ENCODE data around the gene TTC3. TPM values are rescaled to one million over a fixed set of nuclear protein-coding genes. Genes with fewer than 3 reads are reported as not detected.

TTC3 gene
- total and polyA plus RNA-seq, 10 of the 15 experiments (the other 5 are each of a cell fraction or from before 2014, with no cell fraction given) = 23.1 to 94.9 (median 72.7) TPM

DNA sequence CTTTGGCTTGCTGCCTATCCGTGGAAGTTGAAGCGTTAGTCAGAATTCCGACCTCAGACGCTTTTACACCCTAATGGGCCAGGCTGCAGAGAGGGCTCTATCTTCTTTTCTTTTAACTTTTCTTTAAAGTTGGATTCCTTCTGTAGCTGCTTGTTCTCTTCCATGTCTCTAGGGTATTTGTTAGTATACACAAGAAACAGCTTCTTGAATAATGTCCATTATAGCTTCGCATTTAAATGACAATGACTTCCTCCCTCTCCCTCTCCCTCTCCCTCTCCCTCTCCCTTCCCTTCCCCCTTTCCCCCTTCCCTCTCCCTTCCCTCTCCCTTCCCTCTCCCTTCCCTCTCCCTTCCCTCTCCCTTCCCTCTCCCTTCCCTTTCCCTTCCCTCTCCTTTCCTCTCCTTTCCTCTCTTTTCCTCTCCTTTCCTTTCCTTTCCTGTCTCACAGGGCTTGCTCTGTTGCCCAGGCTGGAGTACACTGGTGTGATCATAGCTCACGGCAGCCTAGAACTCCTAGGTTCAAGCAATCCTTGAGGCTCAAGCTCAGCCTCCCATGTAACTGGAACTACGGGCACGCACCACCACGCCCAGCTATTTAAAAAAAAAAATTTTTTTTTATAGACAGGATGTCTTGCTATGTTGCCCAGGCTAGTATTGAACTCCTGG, 33.5 kb upstream of the TTC3 start:
- no peak for DNase-seq (ENCODE audit: low read depth, low spot score)
- Histone ChIP-seq H3K79me2 (ENCODE audit: control insufficient read depth, insufficient read depth, low read length) (no peaks in the 10 kb centered on the region), H3K9ac (ENCODE audit: control insufficient read depth, insufficient read depth, low read length) (no peak overlapping the region), H3K27me3 (replicated peaks in 1 of 2; ENCODE audit: control insufficient read depth in 2 of 2, insufficient read depth in 2 of 2, low read length in 1 of 2) (no peaks in the 10 kb centered on the region), H4K20me1 (ENCODE audit: control insufficient read depth, insufficient read depth) (no peaks in the 10 kb centered on the region), H3K4me3 (no peak overlapping the region), H3K27ac (ENCODE audit: control insufficient read depth, insufficient read depth) (no peak overlapping the region), H3K9me3 (replicated peaks; ENCODE audit: control insufficient read depth, insufficient read depth, low read length) (no peaks in the 10 kb centered on the region), H3K4me2 (ENCODE audit: control insufficient read depth, insufficient read depth) (no peak overlapping the region), H3K4me1 (ENCODE audit: control insufficient read depth, insufficient read depth, low read length) (no peaks in the 10 kb centered on the region), H3K36me3 (ENCODE audit: control insufficient read depth in 2 of 2, insufficient read depth in 2 of 2, low read length in 1 of 2) (no peaks in the 10 kb centered on the region), H2AFZ (ENCODE audit: control insufficient read depth, low read depth, low read length) (no peak overlapping the region)
- no peak for ATAC-seq
- ChIA-PET CTCF (interaction anchor here (0.9 kb wide), 1 partner anchor 30 kb away, joined by 4 read pairs; no protein-coding TSS in a partner anchor), POLR2A (interaction anchor here (0.7 kb wide), 1 partner anchor 13 kb away, joined by 4 read pairs; no protein-coding TSS in a partner anchor), SMC1A (ENCODE audit: uncharacterized antibody, unreplicated experiment) (no interaction called here), RAD21 (ENCODE audit: unreplicated experiment) (no interaction called here)
- in situ Hi-C loops (cut with MboI) = no loop called here
- TF ChIP-seq, protein P1, sequence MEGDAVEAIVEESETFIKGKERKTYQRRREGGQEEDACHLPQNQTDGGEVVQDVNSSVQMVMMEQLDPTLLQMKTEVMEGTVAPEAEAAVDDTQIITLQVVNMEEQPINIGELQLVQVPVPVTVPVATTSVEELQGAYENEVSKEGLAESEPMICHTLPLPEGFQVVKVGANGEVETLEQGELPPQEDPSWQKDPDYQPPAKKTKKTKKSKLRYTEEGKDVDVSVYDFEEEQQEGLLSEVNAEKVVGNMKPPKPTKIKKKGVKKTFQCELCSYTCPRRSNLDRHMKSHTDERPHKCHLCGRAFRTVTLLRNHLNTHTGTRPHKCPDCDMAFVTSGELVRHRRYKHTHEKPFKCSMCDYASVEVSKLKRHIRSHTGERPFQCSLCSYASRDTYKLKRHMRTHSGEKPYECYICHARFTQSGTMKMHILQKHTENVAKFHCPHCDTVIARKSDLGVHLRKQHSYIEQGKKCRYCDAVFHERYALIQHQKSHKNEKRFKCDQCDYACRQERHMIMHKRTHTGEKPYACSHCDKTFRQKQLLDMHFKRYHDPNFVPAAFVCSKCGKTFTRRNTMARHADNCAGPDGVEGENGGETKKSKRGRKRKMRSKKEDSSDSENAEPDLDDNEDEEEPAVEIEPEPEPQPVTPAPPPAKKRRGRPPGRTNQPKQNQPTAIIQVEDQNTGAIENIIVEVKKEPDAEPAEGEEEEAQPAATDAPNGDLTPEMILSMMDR (IDR thresholded peaks at IDR 0.05 in 2 of 3, conservative IDR thresholded peaks at IDR 0.05 in 1 of 3; ENCODE audit: control insufficient read depth in 2 of 3, extremely low read depth in 1 of 3, insufficient read depth in 1 of 3, low read depth in 3 of 3, low read length in 3 of 3) = no peak
- TF ChIP-seq, protein P2, sequence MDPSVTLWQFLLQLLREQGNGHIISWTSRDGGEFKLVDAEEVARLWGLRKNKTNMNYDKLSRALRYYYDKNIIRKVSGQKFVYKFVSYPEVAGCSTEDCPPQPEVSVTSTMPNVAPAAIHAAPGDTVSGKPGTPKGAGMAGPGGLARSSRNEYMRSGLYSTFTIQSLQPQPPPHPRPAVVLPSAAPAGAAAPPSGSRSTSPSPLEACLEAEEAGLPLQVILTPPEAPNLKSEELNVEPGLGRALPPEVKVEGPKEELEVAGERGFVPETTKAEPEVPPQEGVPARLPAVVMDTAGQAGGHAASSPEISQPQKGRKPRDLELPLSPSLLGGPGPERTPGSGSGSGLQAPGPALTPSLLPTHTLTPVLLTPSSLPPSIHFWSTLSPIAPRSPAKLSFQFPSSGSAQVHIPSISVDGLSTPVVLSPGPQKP (IDR thresholded peaks at IDR 0.05; ENCODE audit: low read depth, low read length) = no peak
- TF ChIP-seq SPI1 (IDR thresholded peaks at IDR 0.05; ENCODE audit: borderline replicate concordance, insufficient read depth, low read depth, low read length) = no peak
- TF ChIP-seq CREB1 (IDR thresholded peaks at IDR 0.05; ENCODE audit: low read depth) = no peak
- TF ChIP-seq HDGF (IDR thresholded peaks at IDR 0.05) = no peak
- TF ChIP-seq, protein P3, sequence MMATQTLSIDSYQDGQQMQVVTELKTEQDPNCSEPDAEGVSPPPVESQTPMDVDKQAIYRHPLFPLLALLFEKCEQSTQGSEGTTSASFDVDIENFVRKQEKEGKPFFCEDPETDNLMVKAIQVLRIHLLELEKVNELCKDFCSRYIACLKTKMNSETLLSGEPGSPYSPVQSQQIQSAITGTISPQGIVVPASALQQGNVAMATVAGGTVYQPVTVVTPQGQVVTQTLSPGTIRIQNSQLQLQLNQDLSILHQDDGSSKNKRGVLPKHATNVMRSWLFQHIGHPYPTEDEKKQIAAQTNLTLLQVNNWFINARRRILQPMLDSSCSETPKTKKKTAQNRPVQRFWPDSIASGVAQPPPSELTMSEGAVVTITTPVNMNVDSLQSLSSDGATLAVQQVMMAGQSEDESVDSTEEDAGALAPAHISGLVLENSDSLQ (IDR thresholded peaks at IDR 0.05) = no peak
- no peak for TF ChIP-seq ZZZ3 (IDR thresholded peaks at IDR 0.05; ENCODE audit: control insufficient read depth, insufficient read length, low read depth)
- no peak for TF ChIP-seq NFYB (IDR thresholded peaks at IDR 0.05; ENCODE audit: insufficient read depth, low read depth, low read length)
- TF ChIP-seq, protein P4, sequence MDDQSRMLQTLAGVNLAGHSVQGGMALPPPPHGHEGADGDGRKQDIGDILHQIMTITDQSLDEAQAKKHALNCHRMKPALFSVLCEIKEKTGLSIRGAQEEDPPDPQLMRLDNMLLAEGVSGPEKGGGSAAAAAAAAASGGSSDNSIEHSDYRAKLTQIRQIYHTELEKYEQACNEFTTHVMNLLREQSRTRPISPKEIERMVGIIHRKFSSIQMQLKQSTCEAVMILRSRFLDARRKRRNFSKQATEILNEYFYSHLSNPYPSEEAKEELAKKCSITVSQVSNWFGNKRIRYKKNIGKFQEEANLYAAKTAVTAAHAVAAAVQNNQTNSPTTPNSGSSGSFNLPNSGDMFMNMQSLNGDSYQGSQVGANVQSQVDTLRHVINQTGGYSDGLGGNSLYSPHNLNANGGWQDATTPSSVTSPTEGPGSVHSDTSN (IDR thresholded peaks at IDR 0.05; ENCODE audit: insufficient replicate concordance, low read depth, low read length) = no peak
- TF ChIP-seq CREM (IDR thresholded peaks at IDR 0.05; ENCODE audit: low read depth) = no peak
- TF ChIP-seq STAT1 (conservative IDR thresholded peaks at IDR 0.05) = no peak
- no TSS peak for BruUV-seq (replicated peaks)
- no peak for FAIRE-seq
- WGBS (ENCODE audit: insufficient coverage, insufficient replicate concordance, low lambda C conversion rate, missing lambda C conversion rate) = 43% methylated on average over 9 of the region's 9 CpGs
- intact Hi-C loops (cut with micrococcal nuclease; ENCODE audit: unreplicated experiment) = no loop called here

Measured in GM12878 (cell line).